GM19324 (cell line): ENCODE data around the gene NOVA2.

Source experiments
- ATAC-seq: cut with Tn5 transposase; IDR thresholded peaks from one replicate; pipeline ENCODE4 v1.9.1; 2021; ENCODE audit warnings: mild to moderate bottlenecking, moderate library complexity; ENCODE audit not compliant: unreplicated experiment, low FRiP score

The NOVA2 gene

GRCh38 chr19:46000491-46001246, 27.0 kb upstream of the NOVA2 start:
- no peak for ATAC-seq

GRCh38 chr19:45999653-46000121, 26.0 kb upstream of the NOVA2 start:
- ATAC-seq, result no peak

GRCh38 chr19:45998834-45999233, 25.2 kb upstream of the NOVA2 start:
- ATAC-seq, result no peak

DNA sequence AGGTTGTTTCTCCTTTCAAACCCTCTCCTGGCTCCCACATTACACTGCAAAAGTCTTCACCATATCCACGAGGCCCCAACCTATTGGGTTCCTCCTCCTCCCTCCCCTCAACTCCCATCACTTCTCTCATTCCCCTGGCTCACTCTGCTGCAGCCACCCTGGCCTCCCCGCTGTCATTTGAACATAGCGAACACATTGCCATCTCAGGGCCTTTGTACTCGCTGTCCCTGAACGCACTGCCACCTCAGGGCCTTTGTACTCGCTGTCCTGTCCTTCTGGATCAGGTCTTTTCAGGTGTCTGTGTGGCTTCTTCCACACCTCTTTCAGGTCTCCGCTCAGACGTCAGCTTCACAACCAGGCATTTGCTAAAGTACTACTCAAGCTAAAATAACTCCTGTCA, 23.3 kb upstream of the NOVA2 start:
- ATAC-seq, result no peak

DNA sequence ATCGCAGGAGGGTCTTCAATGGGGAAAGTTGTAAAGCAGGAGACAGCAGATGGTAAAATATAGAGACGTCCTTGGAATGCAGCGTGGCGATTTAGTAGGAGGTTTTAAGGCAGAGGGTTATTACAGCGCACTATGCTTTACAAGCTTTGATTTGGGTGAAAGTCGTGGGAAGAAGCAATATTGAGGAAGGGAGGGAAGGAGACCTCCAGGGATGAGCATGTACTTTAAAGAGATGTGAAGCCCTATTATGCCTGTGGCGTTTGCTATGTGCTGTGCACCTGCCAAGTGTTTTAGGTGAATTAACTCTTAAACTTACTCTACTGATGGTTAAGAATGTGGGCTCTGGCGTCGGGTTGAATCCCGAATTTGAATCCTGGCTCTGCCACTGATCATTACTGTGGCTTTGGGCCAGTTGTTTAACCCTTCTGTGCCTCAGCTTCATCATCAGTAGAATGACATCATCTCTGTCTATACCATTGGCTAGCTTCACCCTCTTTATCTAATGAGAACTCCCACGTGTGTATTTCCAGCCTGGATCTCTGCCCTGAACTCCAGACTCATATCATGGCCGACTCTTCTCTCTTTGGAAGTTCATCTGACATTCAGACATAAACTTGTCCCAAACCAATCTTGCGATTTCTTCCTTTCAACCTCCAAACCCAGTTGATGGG, 22.2 kb upstream of the NOVA2 start:
- no peak for ATAC-seq

GRCh38 chr19:45994998-45995714, 21.5 kb upstream of the NOVA2 start, which contains the start of gene CCDC61:
CCDC61 (plus strand) TSS chr19:45995467; CDS start chr19:46003019, 7,552 bp downstream.
- peak; percentile 97 for ATAC-seq

GRCh38 chr19:45994456-45994997, 20.9 kb upstream of the NOVA2 start:
- no peak for ATAC-seq

GRCh38 chr19:45990113-45990728, 16.6 kb upstream of the NOVA2 start:
- no peak for ATAC-seq

- ATAC-seq, result no peak
Measured at GRCh38 chr19:45985321-45985720, 11.7 kb upstream of the NOVA2 start.

GRCh38 chr19:45981350-45981749, 7.7 kb upstream of the NOVA2 start:
- ATAC-seq, result no peak

DNA sequence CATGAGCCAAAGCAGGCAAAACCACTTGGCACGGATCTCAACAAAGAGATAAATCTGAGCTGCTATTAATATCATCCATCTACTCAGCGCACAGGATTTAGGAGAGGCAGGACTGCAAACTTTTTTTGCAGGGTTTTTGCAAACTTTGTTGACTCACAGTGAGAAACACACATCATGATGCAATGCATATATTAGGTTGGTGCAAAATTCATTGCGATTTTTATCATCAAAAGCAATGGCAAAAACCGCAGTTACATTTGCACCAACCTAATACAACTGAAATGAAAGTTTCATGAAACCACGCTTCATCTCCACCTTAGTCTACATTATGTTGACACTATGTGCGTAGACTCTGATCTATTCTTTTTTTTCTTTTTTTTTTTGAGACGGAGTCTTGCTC, 4.5 kb upstream of the NOVA2 start:
- ATAC-seq, result no peak

DNA sequence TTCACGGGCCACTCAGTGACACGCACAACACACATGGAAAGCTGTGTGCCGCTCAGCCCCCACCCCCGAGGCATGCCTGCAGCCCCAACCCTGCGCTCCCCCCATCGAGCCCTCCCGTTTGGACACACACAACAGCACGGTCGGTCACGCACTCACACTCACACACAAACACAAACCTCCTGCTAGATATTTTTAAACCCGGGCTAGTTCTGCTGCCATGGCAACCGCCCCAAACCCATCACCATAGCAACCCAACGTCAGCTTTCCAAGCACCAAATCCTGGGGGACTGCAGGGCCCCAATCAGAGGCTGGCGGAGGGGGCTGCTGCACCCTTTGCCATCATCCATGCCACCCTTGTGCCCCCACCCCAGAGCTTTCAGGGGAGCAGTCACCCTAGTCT, 2.5 kb upstream of the NOVA2 start:
- ATAC-seq, result no peak

DNA sequence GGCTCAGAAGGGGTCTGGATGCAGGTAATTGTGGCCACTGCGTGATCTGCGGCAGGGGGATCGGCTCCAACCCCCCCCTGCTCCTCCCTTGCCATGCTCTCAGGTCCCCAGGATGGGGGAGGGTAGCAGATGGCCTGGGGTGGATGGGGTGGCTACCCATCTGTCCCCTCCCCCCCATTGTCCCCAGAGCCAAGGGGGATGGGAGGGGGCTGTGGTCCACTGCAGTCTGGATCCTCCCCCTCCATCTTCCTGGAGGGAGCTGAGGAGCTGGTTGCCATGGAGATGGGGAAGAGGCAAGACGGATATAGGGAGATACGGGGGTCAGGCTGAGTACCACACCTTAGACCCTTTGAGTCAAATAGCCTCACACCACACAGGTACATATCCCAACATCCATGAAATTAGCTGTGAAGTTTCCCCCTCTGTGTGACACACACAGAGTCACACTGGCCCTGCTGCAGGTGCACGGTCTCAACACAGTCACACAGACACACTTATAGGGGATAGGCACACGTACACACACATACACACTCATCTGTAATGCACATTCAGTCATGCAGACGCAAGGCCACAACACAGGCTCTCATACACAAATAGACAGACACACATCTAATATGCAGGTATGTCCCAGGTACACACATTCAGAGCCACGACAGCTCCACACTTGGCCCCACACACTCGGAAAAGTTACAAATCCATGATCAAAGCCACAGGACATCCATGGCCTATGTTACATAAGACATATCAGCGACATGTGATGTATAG, 1.8 kb upstream of the NOVA2 start:
- ATAC-seq, result no peak

- no peak for ATAC-seq
Measured at GRCh38 chr19:45972947-45973540, 621 bp downstream of the NOVA2 start.

- no peak for ATAC-seq
Measured at GRCh38 chr19:45972081-45972946, 1.4 kb downstream of the NOVA2 start.

DNA sequence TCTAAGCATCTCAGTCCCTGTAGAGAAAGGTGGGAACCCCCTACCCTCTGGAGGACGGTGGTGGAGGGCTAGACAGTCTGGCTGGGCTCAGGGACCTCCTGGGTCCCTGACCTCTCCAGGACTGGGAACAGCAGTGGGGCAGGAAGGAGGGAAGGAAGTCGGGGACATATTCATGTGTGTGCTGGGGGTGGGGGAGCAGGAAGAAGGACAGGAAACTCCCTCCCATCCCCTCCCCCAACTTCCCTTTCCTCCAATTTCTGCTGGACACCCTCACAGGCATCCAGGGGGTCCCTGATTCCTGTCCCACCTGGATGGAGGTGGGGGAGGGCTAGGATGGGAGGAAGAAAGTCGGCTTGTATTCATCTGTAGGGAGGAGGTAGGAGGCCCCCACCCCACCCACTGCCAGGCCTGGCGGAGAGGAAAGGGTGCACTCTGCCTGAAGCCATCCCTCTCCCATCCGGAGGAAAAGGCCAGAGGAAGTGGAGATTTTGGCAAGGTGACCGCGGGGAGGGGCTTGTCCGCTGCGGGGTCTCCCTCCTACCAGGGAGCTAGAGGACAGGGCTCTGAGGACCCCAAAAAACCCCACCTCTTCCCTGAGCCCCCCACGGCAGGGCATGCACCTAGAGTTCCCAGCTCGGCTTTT, 2.3 kb downstream of the NOVA2 start:
- no peak for ATAC-seq

- no peak for ATAC-seq
Measured at GRCh38 chr19:45969676-45970075, 4.0 kb downstream of the NOVA2 start.

DNA sequence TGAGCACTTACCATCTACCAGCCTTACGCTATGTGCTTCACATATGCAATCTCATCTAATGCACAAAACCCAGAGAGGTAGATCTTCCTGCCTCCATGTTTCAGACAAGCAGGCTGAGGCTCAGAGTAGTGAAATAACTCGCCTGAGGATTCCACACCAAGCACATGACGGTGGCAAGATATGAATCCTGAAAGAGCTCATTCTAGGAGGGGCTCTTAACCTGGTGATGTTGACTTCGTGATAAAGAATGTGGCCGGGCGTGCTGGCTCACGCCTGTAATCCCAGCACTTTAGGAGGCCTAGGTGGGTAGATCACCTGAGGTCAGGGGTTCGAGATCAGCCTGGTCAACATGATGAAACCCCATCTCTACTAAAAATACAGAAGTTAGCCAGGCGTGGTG, 5.0 kb downstream of the NOVA2 start:
- ATAC-seq, result no peak
